HCT116 (cell line): Measurements from ENCODE around the gene BBLN.

ENCODE experiments used
- CTCF ChIP-seq, 3 experiments: fragments of 200-600 bp in 1 of 3; sonication (generic) in 1 of 3; IDR thresholded peaks in 2 of 3; conservative IDR thresholded peaks in 1 of 3; 2 replicates each; pipeline ENCODE4 v1.5.1; 2012 to 2017; ENCODE audit warnings: low read depth in 2 of 3, low read length in 2 of 3, antibody characterized with exemption in 1 of 3, borderline replicate concordance in 1 of 3, control low read depth in 1 of 3, mild to moderate bottlenecking in 1 of 3, mixed read lengths in 1 of 3, mixed run types in 1 of 3, moderate library complexity in 1 of 3; ENCODE audit not compliant: insufficient read depth in 1 of 3
- MAX ChIP-seq: IDR thresholded peaks from 2 replicates; pipeline ENCODE4 v1.6.1; 2012
- POLR2A ChIP-seq: IDR thresholded peaks from 2 replicates; pipeline ENCODE4 v1.7.0; 2011; ENCODE audit warnings: borderline replicate concordance; ENCODE audit not compliant: insufficient read depth, insufficient read length; ENCODE audit errors: extremely low read depth
- POLR2AphosphoS5 ChIP-seq: IDR thresholded peaks from 2 replicates; pipeline ENCODE4 v1.6.1; 2011; ENCODE audit warnings: mild to moderate bottlenecking, low read depth, low read length, moderate library complexity
- ZNF274 ChIP-seq: fragments of 200-500 bp; sonication (Bioruptor generic); IDR thresholded peaks from 2 replicates; pipeline ENCODE4 v1.6.1; 2014; ENCODE audit warnings: mild to moderate bottlenecking, low read depth, low read length, inconsistent platforms

- no peak for TF ChIP-seq CTCF (IDR thresholded peaks at IDR 0.05 in 2 of 3, conservative IDR thresholded peaks at IDR 0.05 in 1 of 3; ENCODE audit: borderline replicate concordance in 1 of 3, insufficient read depth in 1 of 3, low read depth in 2 of 3, low read length in 2 of 3)
- no peak for TF ChIP-seq ZNF274
- TF ChIP-seq POLR2A = no peak
- no peak for TF ChIP-seq MAX
- TF ChIP-seq POLR2AphosphoS5 = no peak; the same call in 1 of the 2 replicates
These were observed 7.7 kb upstream of the BBLN start for GRCh38 chr9:128152133-128153059.
